ENCODE results near the gene GRB10.

GRB10 gene

DNA sequence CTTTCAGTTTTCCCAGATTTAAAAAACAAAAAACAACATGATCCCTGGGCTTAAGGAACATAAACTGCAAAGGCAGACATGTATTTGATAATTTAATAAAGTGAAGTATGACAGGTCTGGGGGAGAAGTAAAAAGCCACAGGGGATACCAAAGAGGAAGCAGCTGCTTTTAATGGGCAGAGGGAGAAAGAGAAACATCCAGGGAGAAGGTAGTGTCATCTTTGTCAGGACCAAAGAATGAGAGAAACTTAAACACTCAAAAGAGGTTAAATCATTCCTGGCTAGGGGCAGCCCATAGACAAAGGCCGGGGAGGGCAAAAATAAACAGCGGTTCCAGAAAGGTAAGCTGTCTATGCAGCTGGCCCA lies 94.5 kb downstream of the GRB10 start:
- DNase-seq, result no peak
- ATAC-seq, result no peak

DNA sequence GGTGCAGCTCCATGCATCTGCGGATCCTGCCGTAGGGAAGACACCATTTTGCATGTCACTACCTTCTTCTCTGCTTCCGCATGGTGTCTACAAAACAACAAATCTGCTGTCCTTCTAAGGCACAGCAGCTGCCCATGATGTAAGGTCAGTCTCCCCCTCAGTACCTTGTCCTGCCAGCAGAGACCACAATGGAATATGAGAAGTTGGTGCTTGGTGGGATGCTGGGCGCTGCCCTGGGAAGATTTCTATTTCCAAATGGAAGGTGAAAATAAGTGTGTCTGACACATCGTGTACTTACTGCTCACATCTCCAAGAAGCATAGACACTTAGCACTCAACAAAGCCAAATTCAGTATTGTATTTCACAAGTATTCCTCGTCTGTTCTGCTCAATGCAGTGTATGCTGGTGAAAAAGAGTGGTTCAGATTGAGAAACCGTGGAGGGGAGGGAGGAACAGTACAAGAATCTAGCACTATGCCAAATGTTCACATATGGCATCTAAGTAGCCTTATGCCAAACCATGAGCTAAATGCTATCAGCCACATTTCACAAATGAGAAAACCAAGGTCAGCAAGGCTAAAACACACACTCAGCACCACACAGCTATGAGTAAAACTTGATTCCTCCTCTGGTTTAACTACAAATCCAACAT lies 95.0 kb downstream of the GRB10 start:
- DNase-seq (no peak), ATAC-seq (no peak)

DNA sequence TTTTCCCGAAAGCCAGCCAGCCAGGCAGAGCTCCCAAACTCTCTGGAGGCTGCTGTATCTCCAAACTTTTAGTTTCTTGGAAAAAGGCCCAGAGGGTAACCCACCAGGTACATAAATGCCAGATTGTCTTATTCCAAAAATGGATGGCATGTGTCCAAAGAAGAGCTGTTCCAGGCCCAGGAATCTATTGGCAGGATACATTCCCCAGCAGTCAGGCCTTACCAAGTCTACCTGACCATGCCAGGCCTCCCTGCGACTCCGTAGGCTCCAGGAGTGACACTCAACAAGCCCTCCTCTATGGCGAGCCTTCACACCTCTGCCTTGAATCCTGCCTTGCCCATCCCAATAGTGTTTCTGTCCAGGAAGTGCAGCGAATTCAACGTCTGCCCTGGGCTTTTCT lies 95.6 kb downstream of the GRB10 start:
- no peak for ATAC-seq

DNA sequence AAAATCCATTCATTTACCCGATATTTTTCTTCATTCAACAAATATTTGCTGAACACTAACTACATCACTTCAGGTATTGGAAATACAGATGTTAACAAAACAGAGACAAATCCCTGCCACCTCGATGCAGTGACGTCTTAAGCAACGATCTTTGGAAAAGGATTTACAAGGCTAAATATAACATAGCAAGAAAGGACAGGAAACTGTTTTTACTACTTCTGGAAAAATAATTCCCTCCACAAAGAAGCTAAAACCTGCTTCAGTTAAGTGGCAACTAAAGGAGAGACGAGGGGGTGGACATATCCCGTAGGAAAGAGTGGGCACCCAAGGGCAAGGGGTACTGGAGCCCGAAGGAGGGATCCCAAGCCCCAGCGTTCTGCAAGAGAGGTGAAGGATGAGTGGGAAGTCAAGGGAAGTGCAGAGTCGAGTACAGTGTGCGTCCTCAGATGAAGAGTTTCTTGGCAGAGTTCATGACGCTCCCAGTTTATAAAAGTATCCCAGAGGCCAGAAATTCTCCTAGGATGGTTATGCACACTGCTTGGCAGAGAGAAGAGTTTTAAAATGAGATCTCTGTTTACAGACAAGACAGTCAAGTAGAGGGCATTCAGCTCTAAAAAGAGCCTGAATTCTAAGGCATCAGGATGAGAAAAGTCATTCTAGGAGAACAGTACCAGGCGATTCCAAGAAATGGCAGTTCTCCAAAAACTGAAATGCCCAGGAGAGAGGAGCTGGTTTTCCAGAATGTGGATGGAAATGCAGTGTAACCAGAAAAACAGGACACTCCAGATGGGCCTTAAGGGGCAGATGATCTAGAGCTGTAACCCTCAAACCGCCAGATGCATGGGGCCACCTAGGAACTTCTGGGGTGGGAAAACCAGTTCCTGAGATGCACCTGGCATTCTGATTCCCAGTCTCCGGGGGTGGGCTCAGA lies 97.3 kb downstream of the GRB10 start:
- no peak for DNase-seq
- no peak for ATAC-seq

More for the DNA sequence above, 95.6 kb downstream of the GRB10 start:
- DNase-seq, result no peak

DNA sequence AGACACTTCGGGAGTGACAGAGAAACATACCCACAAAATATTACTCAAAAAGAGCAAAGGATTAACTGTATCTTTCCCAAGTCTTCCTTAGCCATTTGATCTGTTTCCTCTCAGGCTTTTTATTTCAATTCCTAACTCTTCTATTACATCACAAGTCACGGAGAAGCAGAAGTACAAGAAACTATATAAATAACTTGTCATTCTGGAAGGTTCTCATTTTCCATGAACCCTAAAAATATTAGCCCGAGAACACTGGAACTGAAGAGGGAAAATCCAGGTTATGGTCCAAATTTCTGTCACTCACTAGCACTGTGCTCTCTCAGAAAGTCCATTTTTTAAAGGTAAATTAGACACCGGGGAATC lies 98.0 kb downstream of the GRB10 start:
- no peak for DNase-seq
- no peak for ATAC-seq

DNA sequence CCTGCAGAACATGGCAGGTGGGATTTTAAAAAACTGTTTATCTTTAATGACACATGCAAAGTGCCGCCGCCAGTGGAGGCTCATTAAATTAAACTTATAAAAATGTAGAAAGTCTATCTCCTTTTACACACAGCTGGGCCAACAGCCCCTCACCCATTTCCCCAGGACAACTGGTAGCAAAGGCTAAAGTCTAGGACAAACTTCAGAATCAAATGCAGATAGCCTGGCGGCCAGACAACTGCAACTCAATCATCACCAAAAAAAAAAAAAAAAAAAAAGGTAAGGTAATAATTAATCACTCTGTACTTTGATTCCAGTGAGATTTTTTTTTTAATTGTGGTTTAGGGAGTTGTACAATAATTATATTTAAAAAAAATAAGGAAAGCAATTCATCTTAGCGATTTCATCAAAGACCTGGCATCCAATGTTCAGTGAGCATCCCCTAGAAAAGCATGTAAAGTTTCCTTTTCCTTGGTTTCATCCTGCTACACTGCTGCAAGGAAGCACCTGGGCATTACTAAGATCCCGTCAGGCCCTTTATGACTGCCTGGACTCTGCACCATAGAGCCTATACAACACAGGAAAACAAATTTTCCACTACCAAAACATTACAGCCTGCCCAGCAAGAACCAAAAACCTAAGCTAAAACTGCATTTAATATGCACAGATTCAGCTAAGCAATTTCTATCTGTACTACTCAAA lies 98.5 kb downstream of the GRB10 start:
- no peak for DNase-seq

DNA sequence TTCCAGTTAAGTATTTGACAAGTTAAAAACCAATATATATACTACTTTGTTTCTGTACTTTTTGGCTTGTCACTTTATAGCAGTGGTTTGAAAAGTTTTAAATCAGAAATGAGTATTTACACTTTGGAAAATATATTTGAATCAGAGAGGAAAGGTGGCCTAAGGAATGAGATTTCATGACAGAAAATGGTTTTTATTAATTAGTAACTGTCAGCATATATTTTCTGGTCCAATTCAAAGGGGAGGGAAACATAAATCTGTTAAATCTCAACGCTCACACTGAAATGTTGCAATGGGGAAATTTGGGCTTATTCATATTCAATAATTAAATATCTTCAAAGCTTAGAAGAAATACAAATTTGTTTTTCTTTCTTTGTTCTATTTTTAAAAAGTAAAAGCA lies 100.1 kb downstream of the GRB10 start:
- no peak for ATAC-seq
- no peak for DNase-seq

More for the DNA sequence above, 98.5 kb downstream of the GRB10 start:
- ATAC-seq, result no peak

DNA sequence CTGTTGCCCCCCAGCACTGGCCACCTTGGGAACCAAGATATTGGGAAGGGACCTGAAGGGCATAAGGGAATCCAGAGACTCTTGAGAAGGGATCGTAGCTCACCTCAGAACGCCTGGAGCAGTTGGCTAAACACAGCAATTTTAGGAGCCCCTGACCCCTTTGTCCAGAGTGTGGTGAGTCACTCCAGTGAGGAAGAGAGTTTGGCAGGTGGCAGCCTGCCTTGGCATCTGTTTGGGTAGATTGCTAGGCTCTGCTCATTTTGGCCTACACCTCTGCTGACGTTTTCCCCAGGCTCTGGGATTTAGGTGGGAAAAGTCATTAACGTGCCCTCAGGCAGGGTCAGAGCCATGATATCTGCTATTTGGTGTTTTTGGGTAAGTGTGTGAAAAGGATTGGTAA lies 100.6 kb downstream of the GRB10 start:
- ATAC-seq, result no peak
- DNase-seq, result no peak

DNA sequence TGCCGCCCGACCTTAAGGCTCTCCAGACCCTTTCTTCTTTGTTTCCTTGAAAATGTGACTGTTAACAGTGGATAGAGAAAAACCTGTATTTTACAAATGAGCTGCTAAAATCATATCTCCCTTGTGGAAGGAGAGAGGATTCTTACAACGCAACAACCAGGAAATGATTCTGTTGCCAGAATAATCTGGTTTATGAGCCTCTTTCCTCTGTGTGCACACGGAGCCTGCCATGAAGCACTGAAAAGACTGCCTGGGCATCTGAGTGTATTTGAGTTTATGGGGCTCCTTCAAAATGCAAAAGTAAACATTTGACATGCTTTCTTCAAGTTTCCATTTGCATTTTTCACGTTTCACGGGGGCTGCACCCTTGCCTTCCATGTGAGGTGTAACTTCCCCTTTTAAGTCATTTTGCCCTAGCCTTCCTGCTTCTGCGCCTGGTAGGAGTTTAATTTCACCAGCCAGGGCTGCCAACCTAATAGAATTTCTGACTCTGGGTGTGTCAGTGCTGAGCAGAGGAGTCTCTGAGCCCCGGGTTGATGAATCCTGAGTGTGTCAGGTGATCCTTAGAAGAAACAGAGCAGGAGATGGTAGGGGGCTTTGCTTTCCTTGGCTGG lies 101.2 kb downstream of the GRB10 start:
- DNase-seq (no peak), ATAC-seq (no peak)

DNA sequence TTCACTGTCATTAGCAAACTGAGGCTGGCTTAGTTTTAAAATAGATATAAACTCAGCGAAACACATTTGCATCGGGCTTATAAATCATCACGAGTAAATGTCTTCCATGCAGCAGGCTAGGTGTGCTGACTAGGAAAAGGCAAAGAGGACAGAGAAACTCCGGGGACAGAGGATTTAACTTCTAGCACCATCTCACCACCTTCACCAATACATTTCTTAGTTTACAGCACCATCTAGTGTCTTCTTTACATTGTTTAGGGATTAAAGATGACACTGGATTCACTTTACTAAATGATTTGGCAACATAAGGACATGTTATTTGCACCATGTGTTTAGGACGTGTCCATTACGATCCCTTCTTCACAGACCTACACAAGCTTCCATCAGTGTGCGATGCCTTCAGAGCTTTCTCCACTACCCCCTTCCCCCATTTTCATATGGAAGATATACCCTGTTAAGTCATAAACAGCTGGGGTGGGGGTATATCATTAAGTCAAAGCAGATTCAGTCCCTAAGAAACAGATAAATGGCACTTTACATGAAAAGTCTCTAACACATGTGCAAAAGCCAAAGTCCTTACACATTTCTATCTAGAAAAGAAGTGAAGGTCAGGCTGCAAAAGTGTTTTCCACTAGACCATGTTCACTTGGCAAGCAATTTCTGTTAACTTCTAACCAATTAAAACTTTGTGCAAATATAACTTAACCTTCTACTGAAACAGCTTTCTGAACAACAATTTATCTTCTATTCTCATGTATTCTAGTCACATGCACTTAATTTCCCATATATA lies 103.3 kb downstream of the GRB10 start:
- DNase-seq (no peak), ATAC-seq (peak; percentile 61)

DNA sequence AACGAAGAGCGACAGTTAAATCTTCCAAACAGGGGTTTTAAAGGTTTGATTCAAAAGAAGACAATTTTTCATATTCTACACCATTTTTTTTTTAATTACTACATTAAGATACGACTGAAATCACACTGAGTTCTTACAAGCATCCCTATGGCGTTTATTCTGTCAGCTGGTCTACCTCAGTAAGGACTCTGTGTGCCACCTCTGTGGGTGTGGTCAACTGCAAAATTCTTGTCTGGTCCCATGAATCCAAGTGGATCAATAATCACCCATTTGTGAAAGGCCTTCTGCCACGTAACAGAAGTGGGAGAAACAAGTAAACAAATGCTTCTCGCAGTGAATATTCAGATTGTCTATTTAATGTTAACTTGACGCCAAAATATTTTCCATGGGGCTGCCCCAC lies 104.1 kb downstream of the GRB10 start:
- ATAC-seq, result no peak
- DNase-seq, result no peak

DNA sequence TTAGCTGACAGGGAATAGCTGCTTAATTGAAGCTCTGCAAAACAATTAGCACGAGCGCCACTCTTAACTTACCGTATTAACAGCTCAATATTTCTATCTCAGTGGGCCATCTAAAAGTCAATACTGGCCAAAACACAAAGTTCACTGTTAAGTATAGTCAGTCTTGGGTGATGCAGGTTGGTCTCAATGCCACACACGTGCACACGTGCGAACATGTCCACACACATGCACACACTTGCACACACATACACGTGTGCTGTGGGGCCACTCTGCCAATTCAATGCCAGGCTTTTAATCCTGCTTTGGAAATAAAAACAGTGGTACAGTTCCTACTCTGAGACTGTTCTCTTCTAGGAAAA lies 105.1 kb downstream of the GRB10 start:
- ATAC-seq (no peak), DNase-seq (no peak)

DNA sequence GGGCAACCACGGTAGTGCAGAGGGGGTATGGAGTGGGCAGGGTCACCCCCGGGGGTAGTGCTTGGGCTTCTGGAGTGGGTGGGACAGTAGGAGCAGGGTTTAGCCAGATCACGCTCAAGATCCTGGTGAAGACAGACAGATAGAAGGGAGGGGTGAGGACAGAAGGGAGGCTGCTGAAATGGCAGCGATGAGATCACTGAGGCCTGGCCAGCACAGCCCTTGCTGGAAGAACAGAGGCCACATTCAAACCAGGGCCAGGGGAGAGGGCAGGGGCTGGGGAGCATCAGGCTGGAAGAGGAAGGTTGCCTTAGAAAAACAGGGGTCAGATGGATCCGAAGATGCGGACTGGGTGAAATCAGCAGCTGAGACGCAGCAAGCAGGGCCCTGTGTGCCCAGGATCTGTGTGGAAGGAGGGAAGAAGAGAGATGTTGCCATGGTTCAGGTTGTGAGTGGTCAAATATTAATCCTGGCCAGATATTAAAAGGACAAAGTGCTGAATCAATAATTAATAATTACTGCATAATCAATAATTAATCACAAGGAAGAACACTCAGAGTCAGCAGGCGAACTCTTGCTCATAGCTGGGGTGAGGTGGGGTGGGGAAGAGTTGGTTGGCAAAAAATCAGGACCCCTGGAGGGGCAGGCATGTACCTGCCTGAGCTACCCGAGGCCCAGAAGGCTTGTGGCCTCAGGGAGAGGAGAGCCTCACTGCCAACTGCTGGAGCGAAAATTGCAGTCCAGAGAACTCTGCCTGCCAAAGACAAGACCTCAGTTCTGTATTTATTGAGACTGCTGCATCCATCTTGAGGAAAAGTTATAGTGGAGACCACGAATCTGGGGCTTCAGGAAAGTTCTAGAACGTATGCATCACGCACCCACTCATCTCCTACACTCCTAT lies 105.7 kb downstream of the GRB10 start:
- no peak for ATAC-seq

DNA sequence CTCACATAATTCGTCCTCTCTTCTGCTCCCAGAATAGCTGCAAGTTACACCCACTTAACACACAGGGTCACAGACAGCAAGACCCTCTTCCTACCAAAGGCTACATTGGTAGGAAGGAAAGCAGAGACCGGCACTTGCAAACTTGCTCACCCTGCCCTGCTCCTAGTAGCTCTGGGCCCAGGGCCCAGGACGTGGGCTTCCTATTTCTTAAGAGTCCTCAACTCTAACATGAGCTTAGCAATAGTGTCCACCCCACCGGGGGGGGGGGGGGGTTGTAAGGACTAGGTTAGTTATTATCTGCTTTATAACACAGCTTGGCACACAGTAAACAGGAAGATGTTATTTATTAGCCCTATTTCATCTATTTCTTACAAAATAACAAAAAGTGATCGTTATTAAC lies 106.6 kb downstream of the GRB10 start:
- DNase-seq (no peak), ATAC-seq (no peak)

More for the DNA sequence above, 105.7 kb downstream of the GRB10 start:
- DNase-seq, result no peak

DNA sequence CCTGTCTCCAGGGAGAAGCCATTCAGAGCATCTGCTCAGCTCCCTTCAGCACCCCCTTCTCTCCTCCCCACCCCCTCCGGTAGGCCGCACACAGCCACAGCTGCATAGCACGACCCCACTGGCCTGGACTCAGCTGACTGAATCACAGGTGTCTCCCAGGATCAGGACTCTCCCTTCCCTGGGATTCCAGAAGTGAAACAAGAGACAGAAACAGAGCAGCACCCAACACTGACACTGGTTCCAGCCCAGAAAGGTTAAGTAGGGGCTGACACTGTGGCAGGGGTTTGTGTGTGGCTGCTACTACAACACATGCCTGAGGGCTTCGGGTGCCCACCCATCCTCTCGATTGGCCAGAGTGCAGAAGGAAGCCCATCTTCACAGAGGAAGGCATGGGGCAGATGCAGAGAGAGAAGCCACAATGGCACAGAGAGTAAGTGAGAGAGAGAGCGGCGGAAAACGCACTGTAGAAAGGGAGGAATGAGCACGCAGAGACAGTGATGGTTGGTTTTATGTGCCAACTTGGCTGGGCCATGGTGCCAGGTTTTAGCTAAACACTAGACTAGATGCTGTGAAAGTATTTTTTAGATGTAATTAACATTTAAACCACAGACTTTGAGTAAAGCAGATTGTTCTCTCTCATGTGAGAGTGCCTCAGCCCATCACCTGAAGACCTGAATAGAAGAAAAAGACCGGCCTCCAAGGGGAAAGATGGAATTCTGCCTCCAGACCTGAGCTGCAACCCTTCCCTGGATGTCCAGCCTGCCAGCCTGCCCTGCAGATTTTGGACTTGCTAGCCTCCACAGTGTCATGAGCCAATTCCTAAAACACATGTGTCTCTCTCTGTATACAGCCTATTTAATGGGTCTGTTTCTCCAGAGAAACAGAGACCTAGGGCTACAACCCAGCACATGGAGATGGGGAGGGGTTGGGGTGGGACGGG lies 107.5 kb downstream of the GRB10 start:
- ATAC-seq, result no peak
- no peak for DNase-seq

DNA sequence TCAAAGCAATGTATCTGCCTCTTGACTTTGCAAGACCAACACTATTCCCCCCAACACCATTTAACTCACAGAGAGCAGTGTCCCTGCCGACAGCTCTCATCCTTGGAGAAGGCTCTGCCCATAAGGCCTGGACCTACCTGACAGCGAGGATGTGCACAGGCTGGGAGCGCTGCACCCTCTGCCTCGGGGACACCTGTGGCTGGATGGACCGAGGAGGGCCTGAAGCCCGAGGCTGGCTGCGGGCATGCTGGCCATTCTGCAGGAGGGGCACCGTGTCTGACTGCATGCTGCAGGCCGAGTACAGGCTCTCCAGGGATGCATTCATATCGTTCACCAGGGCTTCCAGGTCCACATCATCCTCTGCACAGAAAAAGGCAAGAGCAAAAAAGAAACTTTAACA lies 108.4 kb downstream of the GRB10 start:
- DNase-seq (no peak), ATAC-seq (no peak)

DNA sequence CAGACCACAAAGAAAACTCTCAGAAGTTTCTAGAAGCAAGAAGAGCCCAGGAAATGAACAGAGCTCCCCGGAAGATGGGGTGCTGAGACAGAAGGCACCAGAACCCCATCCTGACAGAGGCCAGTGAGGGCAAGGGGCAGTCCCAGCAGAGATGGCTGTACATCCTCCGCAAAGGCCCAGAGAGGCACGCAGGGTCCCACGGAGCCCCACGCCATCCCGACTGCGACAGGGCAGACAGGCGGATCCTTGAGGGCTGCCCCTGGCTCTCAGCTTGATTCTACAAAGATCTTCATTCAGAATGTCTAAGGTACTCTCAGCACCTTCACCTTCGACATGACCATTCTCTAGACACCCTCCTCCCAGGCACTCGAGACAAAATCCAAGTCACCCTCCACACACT lies 109.6 kb downstream of the GRB10 start:
- DNase-seq, result no peak
- ATAC-seq, result no peak

DNA sequence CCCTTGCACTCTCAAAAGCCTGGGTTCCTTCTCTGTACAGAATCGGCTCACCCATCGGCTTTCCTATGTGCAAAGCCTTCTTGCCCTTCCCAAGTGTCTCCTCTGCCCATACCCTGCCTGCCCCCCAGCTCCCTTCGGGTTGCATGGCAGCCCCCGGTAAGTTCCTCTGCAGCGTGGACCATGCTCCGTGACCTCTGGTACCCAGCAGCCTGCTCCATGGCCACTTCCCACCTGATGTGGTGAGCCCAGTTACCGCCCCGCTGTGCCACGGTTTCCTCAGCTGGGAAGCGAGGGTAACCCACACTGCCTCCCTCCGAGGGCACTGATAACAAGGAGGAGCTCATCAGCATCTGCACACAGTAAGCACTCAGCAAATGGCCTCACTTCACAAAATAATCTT lies 110.7 kb downstream of the GRB10 start:
- no peak for DNase-seq
- no peak for ATAC-seq

DNA sequence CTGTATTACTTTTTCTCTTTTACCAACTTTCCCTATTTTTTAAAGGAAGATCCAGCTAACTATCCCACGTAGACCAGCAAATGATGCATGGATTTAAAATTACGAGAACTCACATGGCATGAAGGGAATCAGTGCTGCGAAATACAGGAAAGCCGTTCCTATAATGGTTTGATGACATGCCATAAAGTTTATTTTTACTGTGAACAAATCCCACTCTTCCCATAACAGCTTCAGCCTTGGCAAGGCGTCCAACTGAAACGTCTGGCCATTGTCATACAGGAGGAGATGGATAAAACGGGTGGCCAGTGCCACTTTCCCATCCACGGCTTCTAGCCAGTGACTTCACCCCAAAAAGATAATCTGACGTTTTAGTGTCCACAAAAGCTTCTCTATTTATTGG lies 111.3 kb downstream of the GRB10 start:
- ATAC-seq, result no peak

DNA sequence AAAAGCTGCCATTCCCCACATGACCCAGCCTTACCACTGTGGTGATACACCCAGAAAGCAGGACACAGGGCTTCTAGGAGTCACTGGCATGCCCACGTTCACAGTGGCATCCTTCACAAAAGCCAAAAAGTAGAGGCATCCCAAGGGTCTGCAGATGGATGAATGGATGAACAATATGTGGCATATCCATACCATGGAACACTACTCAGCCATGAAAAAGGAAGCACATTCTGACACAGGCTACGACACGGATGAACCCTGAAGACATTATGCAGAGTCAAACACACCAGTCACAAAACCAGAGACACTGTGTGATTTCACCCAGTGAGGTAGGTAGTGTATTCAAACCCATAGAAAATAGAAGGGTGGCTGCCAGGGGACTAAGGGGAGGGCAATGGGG lies 112.8 kb downstream of the GRB10 start:
- DNase-seq, result no peak
- no peak for ATAC-seq

More for the DNA sequence above, 111.3 kb downstream of the GRB10 start:
- no peak for DNase-seq
